IMR-90 (cell line): ENCODE measurements around the gene MED26. TPM values are rescaled to one million over a fixed set of nuclear protein-coding genes. Genes with fewer than 3 reads are reported as not detected.

ENCODE experiments used
- ATAC-seq: fragments of 200-7000 bp; cut with Tn5 transposase; 2 replicates; pipeline ENCODE4 v1.9.1; 2020; ENCODE audit warnings: low read depth, mild to moderate bottlenecking, moderate library complexity
- BruUV-seq: library from RNA; stranded (reverse); fragments of 400-500 nt; replicated peaks from 2 replicates; lab custom pipeline; 2021; lab: Mats Ljungman, UMichigan
- CTCF ChIA-PET: fragments of 300-600 bp; formaldehyde crosslinking; extraction: SDS; loops from one replicate; lab custom pipeline; 2021; ENCODE audit warnings: antibody characterized with exemption; lab: Yijun Ruan, JAX
- POLR2A ChIA-PET: fragments of 300-600 bp; sonication (Branson Sonifier 250); formaldehyde crosslinking; loops from one replicate; lab custom pipeline; 2022; ENCODE audit warnings: antibody characterized with exemption; ENCODE audit not compliant: unreplicated experiment; lab: Charles Lee
- DNase-seq: peaks from one replicate; pipeline ENCODE4 v3.0.0; 2013
- H2AFZ ChIP-seq: replicated peaks from 2 replicates; pipeline ENCODE3; 2013; ENCODE audit warnings: low read length, mild to moderate bottlenecking; ENCODE audit not compliant: poor library complexity
- H2AK5ac ChIP-seq: 2 replicates; pipeline ENCODE4 v1.6.1; 2013; ENCODE audit warnings: low read depth, low read length, inconsistent platforms
- H2AK9ac ChIP-seq: replicated peaks from 2 replicates; pipeline ENCODE3; 2013; ENCODE audit warnings: mild to moderate bottlenecking, low read depth, low read length, moderate library complexity; ENCODE audit not compliant: poor library complexity
- H2BK120ac ChIP-seq: 2 replicates; pipeline ENCODE4 v1.6.1; 2013; ENCODE audit warnings: low read depth, low read length, inconsistent platforms
- H2BK15ac ChIP-seq: 3 replicates; pipeline ENCODE4 v1.6.1; 2013; ENCODE audit warnings: low read depth, low read length, inconsistent platforms
- H2BK20ac ChIP-seq: 2 replicates; pipeline ENCODE4 v1.6.1; 2013; ENCODE audit warnings: low read depth, mild to moderate bottlenecking, inconsistent platforms, low read length, moderate library complexity
- H2BK5ac ChIP-seq: 2 replicates; pipeline ENCODE4 v1.6.1; 2013; ENCODE audit warnings: mild to moderate bottlenecking, low read depth, low read length, inconsistent platforms; ENCODE audit not compliant: poor library complexity, severe bottlenecking
- H3K14ac ChIP-seq: replicated peaks from 2 replicates; pipeline ENCODE4 v1.6.1; 2013; ENCODE audit warnings: low read depth, low read length, inconsistent platforms
- H3K18ac ChIP-seq: 2 replicates; pipeline ENCODE4 v1.6.1; 2013; ENCODE audit warnings: low read depth, low read length, control low read depth
- H3K23ac ChIP-seq: 2 replicates; pipeline ENCODE4 v1.6.1; 2013; ENCODE audit warnings: low read depth, low read length, inconsistent platforms
- H3K27ac ChIP-seq: 2 replicates; pipeline ENCODE4 v1.5.1; 2013; ENCODE audit warnings: mild to moderate bottlenecking, control low read depth, low read length; ENCODE audit not compliant: insufficient read depth
- H3K27me3 ChIP-seq: 2 replicates; pipeline ENCODE4 v1.6.1; 2013; ENCODE audit warnings: low read length; ENCODE audit not compliant: control insufficient read depth, insufficient read depth
- H3K36me3 ChIP-seq: 2 replicates; pipeline ENCODE4 v1.6.1; 2013; ENCODE audit warnings: low read length, mixed read lengths; ENCODE audit not compliant: control insufficient read depth, insufficient read depth
- H3K4ac ChIP-seq: 2 replicates; pipeline ENCODE4 v1.6.1; 2013; ENCODE audit warnings: low read depth, low read length, inconsistent platforms
- H3K4me1 ChIP-seq: 2 replicates; pipeline ENCODE4 v1.6.1; 2013; ENCODE audit warnings: low read length, mixed read lengths; ENCODE audit not compliant: control insufficient read depth, insufficient read depth
- H3K4me2 ChIP-seq: 2 replicates; pipeline ENCODE4 v1.6.1; 2013; ENCODE audit warnings: low read depth, mild to moderate bottlenecking, control low read depth, low read length, moderate library complexity
- H3K4me3 ChIP-seq: 2 replicates; pipeline ENCODE4 v1.5.1; 2013; ENCODE audit warnings: low read depth, mild to moderate bottlenecking, control low read depth, low read length, moderate library complexity; ENCODE audit not compliant: insufficient read depth
- H3K56ac ChIP-seq: 2 replicates; pipeline ENCODE4 v1.6.1; 2013; ENCODE audit warnings: low read length, inconsistent platforms; ENCODE audit not compliant: insufficient read depth; ENCODE audit errors: extremely low read depth
- H3K79me1 ChIP-seq, 2 experiments: 2 replicates each; pipeline ENCODE4 v1.6.1; 2013; ENCODE audit warnings: low read length in 2 of 2, inconsistent platforms in 1 of 2, low read depth in 1 of 2
- H3K9ac ChIP-seq: 2 replicates; pipeline ENCODE4 v1.6.1; 2013; ENCODE audit warnings: low read depth, low read length, control low read depth
- H3K9me1 ChIP-seq: 2 replicates; pipeline ENCODE4 v1.6.1; 2013; ENCODE audit warnings: low read length, inconsistent platforms; ENCODE audit not compliant: insufficient read depth
- H3K9me3 ChIP-seq: 2 replicates; pipeline ENCODE4 v1.6.1; 2013; ENCODE audit warnings: low read length; ENCODE audit not compliant: control insufficient read depth, insufficient read depth
- H4K20me1 ChIP-seq: 2 replicates; pipeline ENCODE4 v1.6.1; 2013; ENCODE audit warnings: low read length, inconsistent platforms; ENCODE audit not compliant: insufficient read depth
- H4K5ac ChIP-seq: 2 replicates; pipeline ENCODE4 v1.6.1; 2013; ENCODE audit warnings: mild to moderate bottlenecking, low read depth, low read length, control low read depth
- H4K8ac ChIP-seq, 2 experiments: 2 replicates each; pipeline ENCODE4 v1.6.1; 2013; ENCODE audit warnings: low read depth in 2 of 2, low read length in 2 of 2, control low read depth in 1 of 2, inconsistent platforms in 1 of 2
- H4K91ac ChIP-seq: 2 replicates; pipeline ENCODE4 v1.6.1; 2013; ENCODE audit warnings: low read depth, low read length, inconsistent platforms; ENCODE audit not compliant: insufficient read depth
- MAZ ChIP-seq: IDR thresholded peaks from 2 replicates; pipeline ENCODE4 v1.6.1; 2012; ENCODE audit warnings: low read depth, mild to moderate bottlenecking, low read length, improper control_type of control experiment, moderate library complexity, borderline replicate concordance
- MXI1 ChIP-seq: IDR thresholded peaks from 2 replicates; pipeline ENCODE4 v1.6.1; 2012; ENCODE audit warnings: low read depth, mild to moderate bottlenecking, low read length, moderate library complexity, borderline replicate concordance
- POLR2A ChIP-seq: IDR thresholded peaks from 2 replicates; pipeline ENCODE4 v1.6.1; 2012; ENCODE audit warnings: mild to moderate bottlenecking, low read depth, low read length
- RFX5 ChIP-seq: IDR thresholded peaks from 2 replicates; pipeline ENCODE4 v1.8.0; 2012; ENCODE audit warnings: low read depth, mild to moderate bottlenecking, low read length, moderate library complexity
- WGBS, 2 experiments: methylation state at CpG; one replicate each; pipeline versions ENCODE4 v1.1.5 to v1.1.7; 2013; ENCODE audit warnings: missing lambda C conversion rate in 2 of 2; ENCODE audit not compliant: insufficient read length in 1 of 2; ENCODE audit errors: extremely low coverage in 2 of 2; 5-methylcytosine and 5-hydroxymethylcytosine counted together
- dilution Hi-C: fragments of 300-500 bp; cut with HindIII; formaldehyde crosslinking; loops from one replicate; pipeline ENCODE4 v1.14.3; 2018; ENCODE audit warnings: low sequenced_read_pairs; ENCODE audit not compliant: unreplicated experiment
- in situ Hi-C: fragments of 300-500 bp; cut with MboI; formaldehyde crosslinking; loops from 3 replicates; pipeline ENCODE4 v1.14.3; 2019; ENCODE audit warnings: low sequenced_read_pairs, inconsistent platforms, mixed read lengths
- intact Hi-C: fragments of 100-400 bp; cut with micrococcal nuclease; formaldehyde crosslinking; loops from 2 replicates; pipeline ENCODE4 v1.10.0; 2022
- polyA plus RNA-seq, 3 experiments: library from polyadenylated mRNA; depleted of rRNA; stranded (reverse); fragments of >200 nt; gene quantifications; 2 replicates each; pipeline ENCODE4 v1.2.3, GENCODE V29; 2012; ENCODE audit warnings: low replicate concordance in 1 of 3
- total RNA-seq: library from RNA; depleted of rRNA; stranded (reverse); fragments of >200 nt; gene quantifications from 2 replicates; pipeline ENCODE4 v1.2.3, GENCODE V29; 2012
- TF ChIP-seq, protein P1 (sequence below): fragments of 150-350 bp; IDR thresholded peaks from 2 replicates; pipeline ENCODE4 v1.6.1; 2016; ENCODE audit warnings: low read depth, mild to moderate bottlenecking, low read length, moderate library complexity, borderline replicate concordance

Gene MED26
- total and polyA plus RNA-seq, 2 of the 4 experiments (the other 2 are of a cell fraction): 2.0 to 4.0 TPM

DNA sequence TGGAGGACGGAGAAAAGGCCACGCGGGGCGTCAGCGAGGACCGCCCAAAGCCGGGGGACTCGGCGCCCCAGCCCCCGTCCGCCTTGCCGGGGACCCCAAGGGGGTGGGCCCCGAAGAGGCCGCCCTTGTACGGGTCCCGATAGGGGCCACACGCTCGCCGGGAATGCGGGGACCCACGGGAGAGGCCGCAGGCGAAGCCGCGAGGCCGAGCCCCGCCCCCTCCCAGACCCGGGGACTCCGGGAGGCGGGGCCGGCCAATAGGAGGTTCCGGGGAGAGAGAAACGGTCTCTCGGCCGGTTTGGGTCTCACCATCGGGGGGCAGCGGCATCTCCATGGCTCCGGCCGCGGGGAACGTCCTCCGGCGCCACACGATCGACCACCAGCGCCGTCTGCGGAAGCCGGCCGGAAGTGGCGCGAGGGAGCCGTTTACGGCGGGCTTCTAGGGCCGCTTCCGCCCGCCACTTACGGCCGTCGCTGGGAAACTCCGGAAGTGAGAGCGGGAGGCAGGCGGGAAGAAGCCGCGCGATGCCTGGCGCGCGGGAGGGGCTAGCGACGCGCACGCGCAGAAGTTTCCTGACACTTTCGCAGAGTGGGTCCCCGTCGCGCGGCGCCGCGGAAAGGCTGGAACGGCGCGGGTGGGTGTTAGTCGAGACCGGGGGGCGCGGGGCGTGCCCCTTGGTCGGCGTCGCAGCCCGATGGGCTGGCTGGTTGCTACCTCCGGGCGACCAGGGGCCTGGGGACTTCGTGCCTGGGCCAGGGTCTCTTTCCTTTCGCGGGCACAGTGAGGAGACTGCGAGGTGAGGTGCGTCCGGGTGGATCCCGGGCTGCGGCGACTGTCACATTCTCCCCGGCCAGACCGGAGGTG is 85.7 kb downstream of the MED26 start, which contains the start of gene CHERP:
Gene CHERP, minus strand, starts transcription at position 393 of the 865 bp plus-strand sequence. Its CDS starts 59 bp downstream, at position 334.
- Histone ChIP-seq H4K91ac (peak within 1 kb of the TSS; percentile 71), H3K4ac (peak within 1 kb of the TSS; percentile 75), H3K56ac (peak within 1 kb of the TSS; percentile 80), H3K9ac (peak within 1 kb of the TSS; percentile 90), H3K4me1 (peaks cover 2% of the 10 kb centered on the region), H2AK5ac (peak within 1 kb of the TSS; percentile 42), H3K18ac (no peak within 1 kb of the TSS; the same call in 1 of the 2 replicates), H3K36me3 (peaks cover 22% of the 10 kb centered on the region), H2BK5ac (peak within 1 kb of the TSS; percentile 65), H4K5ac (peak within 1 kb of the TSS; percentile 31), H3K14ac (peak within 1 kb of the TSS; percentile 78), H4K20me1 (peaks cover 41% of the 10 kb centered on the region), H2AK9ac (peak within 1 kb of the TSS; percentile 96), H4K8ac (peak within 1 kb of the TSS; percentile 73 to 77), H3K27ac (peak within 1 kb of the TSS; percentile 77), H2AFZ (peak within 1 kb of the TSS; percentile 94), H3K23ac (peak within 1 kb of the TSS; percentile 60; the same call in 1 of the 2 replicates), H3K4me2 (peak within 1 kb of the TSS; percentile 90), H3K79me1 (peaks cover 17 to 66% of the 10 kb centered on the region in 2 experiments), H3K27me3 (no peaks in the 10 kb centered on the region), H2BK20ac (no peak within 1 kb of the TSS), H2BK15ac (no peak within 1 kb of the TSS; the same call in 2 of the 3 replicates), H2BK120ac (no peak within 1 kb of the TSS), H3K4me3 (peak within 1 kb of the TSS; percentile 86), H3K9me3 (no peaks in the 10 kb centered on the region), H3K9me1 (peaks cover 15% of the 10 kb centered on the region; the same call in 1 of the 2 replicates)
- intact Hi-C loops: loop anchor here (2.0 kb wide), 2 partner anchors 87 to 107 kb away; partner anchors contain the start of gene MED26
- no TSS peak for BruUV-seq
- ChIA-PET CTCF (no interaction called here), POLR2A (no interaction called here)
- ATAC-seq: peak; percentile 91
- TF ChIP-seq MXI1 (peak; percentile 51), POLR2A (peak; percentile 68), RFX5 (no peak), MAZ (peak; percentile 49; the same call in 1 of the 2 replicates)
- TF ChIP-seq, protein P1, sequence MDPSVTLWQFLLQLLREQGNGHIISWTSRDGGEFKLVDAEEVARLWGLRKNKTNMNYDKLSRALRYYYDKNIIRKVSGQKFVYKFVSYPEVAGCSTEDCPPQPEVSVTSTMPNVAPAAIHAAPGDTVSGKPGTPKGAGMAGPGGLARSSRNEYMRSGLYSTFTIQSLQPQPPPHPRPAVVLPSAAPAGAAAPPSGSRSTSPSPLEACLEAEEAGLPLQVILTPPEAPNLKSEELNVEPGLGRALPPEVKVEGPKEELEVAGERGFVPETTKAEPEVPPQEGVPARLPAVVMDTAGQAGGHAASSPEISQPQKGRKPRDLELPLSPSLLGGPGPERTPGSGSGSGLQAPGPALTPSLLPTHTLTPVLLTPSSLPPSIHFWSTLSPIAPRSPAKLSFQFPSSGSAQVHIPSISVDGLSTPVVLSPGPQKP: peak; percentile 81; the same call in 1 of the 2 replicates
- in situ Hi-C loops: no loop called here
- 0% methylated on average over 64 of the region's 108 CpGs; no CpG with 5 or more reads in 1 of the 2 experiments for WGBS, 2 experiments
- DNase-seq: peak; percentile 91
- dilution Hi-C loops: no loop called here
